MG63 (cell line): ENCODE data around the gene NUFIP1. TPM values are rescaled to one million over a fixed set of nuclear protein-coding genes. Genes with fewer than 3 reads are reported as not detected.
"Not testable (repeated sequence)": the region's sequence is repeated elsewhere in the genome, so short reads cannot be mapped to it uniquely, and the experiment has no call there.

Experiments
- DNase-seq: peaks from one replicate; pipeline ENCODE4 v3.0.0-alpha.2; 2020
- H3K27me3 ChIP-seq: fragments of 250-450 bp; sonication (Bioruptor Pico); 2 replicates; pipeline ENCODE4 v1.5.1; 2020; ENCODE audit warnings: mild to moderate bottlenecking, moderate library complexity
- H3K36me3 ChIP-seq: fragments of 250-450 bp; sonication (Bioruptor Pico); 2 replicates; pipeline ENCODE4 v1.5.1; 2020; ENCODE audit warnings: mild to moderate bottlenecking, moderate library complexity
- H3K4me3 ChIP-seq: fragments of 250-450 bp; sonication (Bioruptor Pico); 2 replicates; pipeline ENCODE4 v1.5.1; 2020; ENCODE audit warnings: mild to moderate bottlenecking, moderate library complexity
- H3K9me3 ChIP-seq: fragments of 250-450 bp; sonication (Bioruptor Pico); 2 replicates; pipeline ENCODE4 v1.5.1; 2020; ENCODE audit warnings: mild to moderate bottlenecking, moderate library complexity
- total RNA-seq: library from RNA; depleted of rRNA; stranded (reverse); fragments of >200 nt; shearing (Covaris generic); gene quantifications from 2 replicates; pipeline ENCODE4 v1.2.3, GENCODE V29; 2014; ENCODE audit warnings: low replicate concordance; rRNA removed

The NUFIP1 gene
- 6.1 and 6.7 TPM in 2 replicates for total RNA-seq

DNA sequence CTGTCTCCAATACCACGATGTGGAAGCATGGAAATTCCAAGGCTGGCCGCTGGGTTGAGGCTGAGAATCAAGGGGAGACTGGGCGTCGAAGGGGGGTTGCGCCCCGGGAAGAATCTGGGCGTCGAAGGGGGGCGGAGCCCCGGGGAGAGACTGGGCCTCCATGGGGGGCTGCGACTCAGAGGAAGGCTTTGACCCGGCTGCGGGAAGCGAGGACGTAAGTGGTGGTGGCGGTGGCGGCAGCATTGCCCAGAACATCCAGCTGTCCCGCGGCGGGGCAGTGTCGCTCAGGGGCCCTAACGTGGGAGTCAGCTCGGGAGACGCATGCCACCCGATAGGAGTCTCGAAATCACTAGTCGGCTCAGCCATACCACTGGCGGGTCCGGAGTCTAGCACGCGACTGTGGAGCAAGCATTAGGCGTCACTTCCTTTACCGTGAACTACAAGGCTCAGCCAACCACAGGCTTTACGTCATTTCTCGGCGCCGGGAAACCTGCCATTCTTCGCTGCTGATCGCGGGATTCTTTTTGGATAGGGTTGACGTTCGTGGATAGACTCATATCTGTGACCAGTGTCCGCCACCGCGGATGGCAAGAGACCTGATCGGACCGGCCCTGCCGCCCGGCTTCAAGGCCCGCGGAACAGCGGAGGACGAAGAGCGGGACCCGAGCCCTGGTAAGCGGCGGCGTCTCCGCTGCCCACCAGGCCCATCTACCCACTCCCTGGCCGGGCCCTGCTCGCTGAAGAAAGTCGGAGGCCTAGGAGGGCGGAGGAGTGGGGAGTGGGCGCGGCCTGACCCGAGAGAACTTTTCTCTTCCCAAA, at the start of gene NUFIP1, which contains the start of gene GPALPP1:
TSS of gene NUFIP1 (minus strand) at position 401 of the 819 bp plus-strand sequence. CDS start at position 366, 35 bp downstream.
TSS of gene GPALPP1 (plus strand) at position 468 of the 819 bp plus-strand sequence. CDS start at position 585, 117 bp downstream.
- peak within 1 kb of the TSS; percentile 96 for H3K4me3 ChIP-seq
- H3K9me3 ChIP-seq = no peaks in the 10 kb centered on the region
- peak; percentile 94 for DNase-seq

GRCh38 chr13:45036206-45036605, 46.9 kb upstream of the NUFIP1 start:
- no peaks in the 10 kb centered on the region for H3K27me3 ChIP-seq
- no peak overlapping the region for H3K4me3 ChIP-seq
- no peaks in the 10 kb centered on the region for H3K9me3 ChIP-seq
- H3K36me3 ChIP-seq = peaks cover 12% of the 10 kb centered on the region
- DNase-seq = no peak

More for the DNA sequence above, at the start of gene NUFIP1, which contains the start of gene GPALPP1:
- Histone ChIP-seq H3K36me3 (peaks cover 17% of the 10 kb centered on the region), H3K27me3 (no peaks in the 10 kb centered on the region)

- no peak for DNase-seq
- Histone ChIP-seq H3K27me3 (no peaks in the 10 kb centered on the region), H3K36me3 (peaks cover 20% of the 10 kb centered on the region), H3K9me3 (no peaks in the 10 kb centered on the region), H3K4me3 (no peak overlapping the region)
Measured at GRCh38 chr13:45034342-45034741, 45.1 kb upstream of the NUFIP1 start.

- Histone ChIP-seq H3K36me3 (peaks cover 27% of the 10 kb centered on the region), H3K4me3 (no peak overlapping the region), H3K27me3 (no peaks in the 10 kb centered on the region), H3K9me3 (no peaks in the 10 kb centered on the region)
- DNase-seq = no peak
Measured at GRCh38 chr13:45024847-45025246, 35.6 kb upstream of the NUFIP1 start.

DNA sequence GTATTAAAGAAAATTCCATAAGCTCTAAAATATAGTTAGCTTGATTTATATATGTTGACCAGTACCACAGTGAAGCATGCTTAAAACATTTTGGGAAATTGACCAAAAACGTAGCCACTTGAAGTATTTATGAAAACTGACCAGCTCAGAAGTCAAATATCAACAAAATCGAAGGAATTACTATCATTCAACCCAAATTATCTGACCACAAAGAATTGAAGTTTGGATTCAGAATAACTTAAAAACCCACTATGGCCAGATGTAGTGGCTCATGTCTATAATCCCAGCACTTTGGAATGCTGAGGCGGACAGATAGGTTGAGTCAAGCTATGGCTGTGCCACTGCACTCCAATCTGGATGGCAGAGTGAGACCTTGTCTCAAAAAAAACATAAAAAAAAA, 32.0 kb upstream of the NUFIP1 start:
- Histone ChIP-seq H3K27me3 (no peaks in the 10 kb centered on the region), H3K9me3 (no peaks in the 10 kb centered on the region), H3K36me3 (peaks cover 34% of the 10 kb centered on the region), H3K4me3 (no peak overlapping the region)
- DNase-seq = peak; percentile 61

- H3K36me3 ChIP-seq = peaks cover 31% of the 10 kb centered on the region
- H3K27me3 ChIP-seq, H3K9me3 ChIP-seq, H3K4me3 ChIP-seq: not testable (repeated sequence)
- DNase-seq = peak; percentile 68
Measured at GRCh38 chr13:45019981-45020380, 30.7 kb upstream of the NUFIP1 start.

- no peaks in the 10 kb centered on the region for H3K9me3 ChIP-seq
Measured at GRCh38 chr13:45016792-45017425, 27.6 kb upstream of the NUFIP1 start.

DNA sequence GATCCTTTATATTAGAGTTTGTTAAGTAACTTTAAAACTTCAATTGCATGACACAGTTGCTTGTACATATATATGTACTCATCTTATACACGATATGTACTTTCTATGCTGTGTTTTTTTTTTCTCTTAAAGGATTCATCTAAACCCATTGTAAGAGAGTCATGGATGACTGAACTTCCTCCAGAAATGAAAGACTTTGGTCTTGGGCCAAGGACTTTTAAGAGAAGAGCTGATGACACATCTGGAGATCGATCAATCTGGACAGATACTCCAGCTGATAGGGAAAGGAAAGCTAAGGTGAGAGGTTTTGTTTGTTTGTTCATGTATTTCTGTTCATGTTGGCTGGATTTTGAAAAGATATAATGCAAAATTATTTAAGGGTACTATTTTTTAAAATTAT, 26.0 kb upstream of the NUFIP1 start:
- Histone ChIP-seq H3K36me3 (peaks cover 37% of the 10 kb centered on the region), H3K27me3 (no peaks in the 10 kb centered on the region), H3K9me3 (no peaks in the 10 kb centered on the region), H3K4me3 (no peak overlapping the region)
- DNase-seq = no peak

More at GRCh38 chr13:45016792-45017425, 27.6 kb upstream of the NUFIP1 start:
- peaks cover 25% of the 10 kb centered on the region for H3K36me3 ChIP-seq
- H3K27me3 ChIP-seq = no peaks in the 10 kb centered on the region
- DNase-seq = no peak
- no peak overlapping the region for H3K4me3 ChIP-seq

- no peak overlapping the region for H3K4me3 ChIP-seq
- H3K36me3 ChIP-seq = peaks cover 39% of the 10 kb centered on the region
- DNase-seq = no peak
- no peaks in the 10 kb centered on the region for H3K9me3 ChIP-seq
- no peaks in the 10 kb centered on the region for H3K27me3 ChIP-seq
Measured at GRCh38 chr13:45011198-45011597, 21.9 kb upstream of the NUFIP1 start.

GRCh38 chr13:45007823-45008222, 18.6 kb upstream of the NUFIP1 start:
- DNase-seq = no peak
- no peaks in the 10 kb centered on the region for H3K9me3 ChIP-seq
- no peak overlapping the region for H3K4me3 ChIP-seq
- H3K36me3 ChIP-seq = peaks cover 44% of the 10 kb centered on the region
- H3K27me3 ChIP-seq = no peaks in the 10 kb centered on the region

- DNase-seq = no peak
- Histone ChIP-seq H3K9me3 (no peaks in the 10 kb centered on the region), H3K27me3 (no peaks in the 10 kb centered on the region), H3K4me3 (no peak overlapping the region), H3K36me3 (peaks cover 46% of the 10 kb centered on the region)
Measured at GRCh38 chr13:45007225-45007624, 18.0 kb upstream of the NUFIP1 start.

- no peak for DNase-seq
- H3K9me3 ChIP-seq = no peaks in the 10 kb centered on the region
- H3K36me3 ChIP-seq = peaks cover 45% of the 10 kb centered on the region
- H3K4me3 ChIP-seq = no peak overlapping the region
- no peaks in the 10 kb centered on the region for H3K27me3 ChIP-seq
Measured at GRCh38 chr13:45004096-45004495, 14.8 kb upstream of the NUFIP1 start.

DNA sequence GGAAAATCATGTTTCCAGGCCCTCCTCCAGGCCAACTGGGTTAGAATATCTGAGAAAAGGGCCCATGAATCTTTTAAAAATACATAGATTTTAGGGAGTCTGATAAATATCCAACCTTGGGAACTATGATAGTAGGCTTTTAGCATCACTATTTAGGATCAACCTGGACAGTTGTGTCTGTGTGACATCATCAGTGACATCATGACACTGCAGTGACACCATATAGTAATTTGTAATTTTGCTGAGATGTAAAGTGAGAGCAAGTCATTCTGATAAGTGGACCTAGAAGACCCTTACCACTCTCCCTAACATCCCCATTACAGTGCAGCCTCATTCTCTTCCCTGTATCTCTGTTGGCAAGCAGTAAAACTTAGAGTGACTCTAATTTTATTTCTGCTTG, 14.1 kb upstream of the NUFIP1 start:
- no peaks in the 10 kb centered on the region for H3K9me3 ChIP-seq
- no peaks in the 10 kb centered on the region for H3K27me3 ChIP-seq
- H3K36me3 ChIP-seq = peaks cover 39% of the 10 kb centered on the region
- no peak overlapping the region for H3K4me3 ChIP-seq
- no peak for DNase-seq

DNA sequence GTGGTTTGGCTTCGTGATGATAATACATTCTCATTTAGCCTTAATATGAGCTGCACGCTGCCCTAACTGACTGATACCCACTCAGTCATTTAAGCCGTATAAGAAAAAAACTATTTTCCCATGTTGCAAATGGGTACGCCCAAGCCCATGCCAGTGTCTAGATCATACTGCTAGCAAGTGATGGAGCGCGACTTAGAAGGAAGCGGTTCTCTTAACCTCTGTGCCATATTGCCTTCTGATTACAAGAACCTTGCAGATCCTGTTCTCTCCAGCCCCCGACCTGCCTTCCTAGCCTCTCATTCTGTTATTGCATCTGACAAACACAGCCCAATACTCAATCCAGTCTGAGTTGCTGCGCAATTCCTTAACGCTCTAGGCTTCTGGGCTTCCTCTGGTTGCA, 670 bp upstream of the NUFIP1 start:
- H3K27me3 ChIP-seq = no peaks in the 10 kb centered on the region
- peak overlapping the region; percentile 96 for H3K4me3 ChIP-seq
- H3K36me3 ChIP-seq = peaks cover 16% of the 10 kb centered on the region
- no peak for DNase-seq
- H3K9me3 ChIP-seq = no peaks in the 10 kb centered on the region

DNA sequence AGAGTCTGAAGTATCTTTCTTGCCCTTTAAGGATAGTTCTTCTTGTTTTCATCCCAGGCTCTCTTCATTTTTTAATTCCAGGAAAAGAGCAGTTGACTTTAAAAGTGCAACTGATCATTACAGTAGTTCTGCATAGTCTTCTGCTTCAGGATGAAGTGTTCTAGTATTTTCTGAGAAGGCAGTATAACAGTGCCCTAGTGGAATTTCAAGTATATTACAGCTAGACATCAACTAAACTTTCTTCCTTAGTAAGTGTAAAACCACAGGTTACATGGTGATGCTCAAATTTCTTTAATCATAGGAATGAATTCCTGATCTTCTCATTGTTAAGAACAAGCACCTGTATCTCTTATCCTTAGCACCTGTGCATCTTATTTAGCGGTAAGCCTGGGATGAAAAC, 10.9 kb downstream of the NUFIP1 start:
- no peak overlapping the region for H3K4me3 ChIP-seq
- H3K9me3 ChIP-seq = no peaks in the 10 kb centered on the region
- DNase-seq = no peak
- H3K36me3 ChIP-seq = peaks cover 54% of the 10 kb centered on the region
- H3K27me3 ChIP-seq = no peaks in the 10 kb centered on the region

GRCh38 chr13:44976949-44977583, 12.2 kb downstream of the NUFIP1 start:
- H3K9me3 ChIP-seq = no peaks in the 10 kb centered on the region
- H3K27me3 ChIP-seq = no peaks in the 10 kb centered on the region
- peaks cover 59% of the 10 kb centered on the region for H3K36me3 ChIP-seq
- no peak overlapping the region for H3K4me3 ChIP-seq
- DNase-seq = no peak

DNA sequence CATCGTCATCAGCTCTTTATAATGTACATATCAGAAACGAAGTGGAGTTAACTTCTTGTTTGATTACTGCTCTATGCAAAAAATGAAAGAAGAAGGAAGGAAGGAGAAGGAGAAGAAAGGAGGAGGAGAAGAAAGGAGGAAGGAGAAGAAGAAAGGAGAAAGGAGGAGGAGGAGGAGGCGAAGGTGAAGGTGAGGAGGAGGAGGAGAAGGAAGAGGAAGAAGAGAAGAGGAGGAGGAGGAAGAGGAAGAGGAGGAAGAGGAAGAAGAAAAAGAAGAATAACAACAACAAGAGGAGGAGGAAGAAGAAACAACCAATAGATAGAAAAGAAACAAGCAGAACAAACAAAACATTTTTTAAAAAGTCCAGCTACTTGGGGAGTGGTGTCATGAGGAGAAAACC, 13.1 kb downstream of the NUFIP1 start:
- peaks cover 58% of the 10 kb centered on the region for H3K36me3 ChIP-seq
- H3K4me3 ChIP-seq = no peak overlapping the region
- H3K9me3 ChIP-seq = no peaks in the 10 kb centered on the region
- no peaks in the 10 kb centered on the region for H3K27me3 ChIP-seq
- no peak for DNase-seq
